Measurements from ENCODE around the gene DSP. TPM values are rescaled to one million over a fixed set of nuclear protein-coding genes. Genes with fewer than 3 reads are reported as not detected.

Gene DSP
- total RNA-seq, 4 donors from 2014 or later = 1.9 to 4.2 (median 2.5) TPM

GRCh38 chr6:7559651-7560385 lies 18.3 kb downstream of the DSP start:
- no peak for TF ChIP-seq CTCF (IDR thresholded peaks at IDR 0.05; ENCODE audit: low read depth)

- no peak for TF ChIP-seq CTCF (IDR thresholded peaks at IDR 0.05; ENCODE audit: low read depth)
Measured at GRCh38 chr6:7561153-7561964, 19.9 kb downstream of the DSP start.

GRCh38 chr6:7562769-7563168 lies 21.3 kb downstream of the DSP start:
- TF ChIP-seq CTCF (IDR thresholded peaks at IDR 0.05; ENCODE audit: low read depth) = no peak

GRCh38 chr6:7566107-7566506 lies 24.6 kb downstream of the DSP start:
- no peak for TF ChIP-seq CTCF (IDR thresholded peaks at IDR 0.05; ENCODE audit: low read depth)

- TF ChIP-seq CTCF (IDR thresholded peaks at IDR 0.05; ENCODE audit: low read depth) = no peak
Measured at GRCh38 chr6:7566617-7567173, 25.2 kb downstream of the DSP start.

GRCh38 chr6:7568021-7568420 lies 26.6 kb downstream of the DSP start:
- TF ChIP-seq CTCF (IDR thresholded peaks at IDR 0.05; ENCODE audit: low read depth) = no peak

- TF ChIP-seq CTCF (IDR thresholded peaks at IDR 0.05; ENCODE audit: low read depth) = no peak
Measured at GRCh38 chr6:7569082-7569481, 27.6 kb downstream of the DSP start.

Data from subcutaneous adipose tissue (tissue), 4 donors.